CD4-positive, alpha-beta T cell treated with Interleukin-6 for 4 hours (primary cell): Measurements from ENCODE around the gene KCNT1.

ENCODE experiments used
- DNase-seq: peaks from one replicate; pipeline ENCODE4 v3.0.0-alpha.2; 2020; ENCODE audit warnings: mixed read lengths

KCNT1 gene

DNA sequence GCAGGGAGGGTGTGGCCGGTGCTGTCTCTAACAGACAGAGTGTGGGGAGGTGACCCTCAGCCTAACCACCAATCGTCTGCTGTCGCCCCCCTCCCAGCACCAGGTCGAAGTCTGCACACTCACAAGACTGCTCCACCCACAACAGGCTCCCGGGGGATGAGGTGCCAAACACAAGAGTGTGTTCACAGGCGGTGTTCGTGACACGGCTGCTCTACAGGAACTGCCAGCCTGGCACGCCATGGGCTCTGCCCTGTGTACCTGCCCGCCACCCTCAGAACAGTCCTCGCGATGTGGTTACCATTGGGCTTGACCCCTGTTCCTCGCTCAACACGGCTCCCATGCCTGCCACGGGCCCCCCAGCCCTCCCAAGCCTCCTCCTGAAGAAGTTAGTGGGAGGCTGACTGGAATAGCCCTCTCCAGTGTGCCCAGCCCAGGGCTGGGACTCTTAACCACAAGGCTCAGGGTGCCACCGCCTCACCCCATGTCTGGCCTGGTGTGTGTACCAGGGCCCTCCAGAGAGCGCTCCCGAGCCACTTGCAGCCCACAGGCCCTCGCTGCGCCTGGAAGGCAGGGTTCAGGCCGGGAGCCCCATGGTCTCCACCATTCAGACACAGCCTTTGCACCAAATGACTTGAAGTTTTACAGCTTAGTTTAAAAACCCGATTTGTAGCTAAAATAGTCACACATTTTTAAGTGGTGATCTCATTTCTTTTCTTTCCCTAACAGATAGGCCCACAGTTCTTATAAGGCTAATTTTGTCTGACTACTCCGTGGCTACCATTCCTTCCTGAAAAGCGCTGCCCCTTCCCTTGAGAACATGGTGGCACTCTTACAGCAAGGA is 102.8 kb downstream of the KCNT1 start:
- no peak for DNase-seq

DNA sequence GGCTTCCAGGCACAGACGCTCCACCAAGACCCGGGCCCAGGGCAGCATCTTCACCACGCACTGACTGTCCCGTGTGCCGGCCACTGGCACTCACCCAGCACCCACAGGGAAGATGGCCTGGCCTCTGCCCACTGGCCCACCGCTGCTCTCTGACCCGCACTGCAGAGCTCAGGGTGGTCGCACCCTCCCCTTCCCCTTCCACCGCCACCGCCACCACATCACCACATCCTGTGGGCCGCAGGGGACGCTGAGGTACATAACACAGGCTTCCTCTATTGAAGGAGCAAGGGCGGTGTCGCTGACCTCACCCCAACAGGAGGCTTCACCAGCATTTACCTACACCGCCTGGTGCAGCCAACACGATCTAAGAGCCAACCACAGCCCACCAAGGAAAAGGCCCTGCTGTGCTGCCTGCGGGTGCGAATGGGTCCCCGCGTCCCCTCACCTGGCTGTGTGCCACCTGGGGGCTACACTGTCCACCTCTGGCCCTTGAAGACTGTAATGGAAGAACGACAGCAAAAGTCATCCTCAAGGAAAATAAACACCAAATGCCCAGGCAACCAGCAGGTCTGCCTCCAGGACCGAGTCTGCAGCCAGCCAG is 103.5 kb downstream of the KCNT1 start:
- DNase-seq, result no peak

- no peak for DNase-seq
Measured at GRCh38 chr9:135809166-135809565, 107.2 kb downstream of the KCNT1 start.

DNA sequence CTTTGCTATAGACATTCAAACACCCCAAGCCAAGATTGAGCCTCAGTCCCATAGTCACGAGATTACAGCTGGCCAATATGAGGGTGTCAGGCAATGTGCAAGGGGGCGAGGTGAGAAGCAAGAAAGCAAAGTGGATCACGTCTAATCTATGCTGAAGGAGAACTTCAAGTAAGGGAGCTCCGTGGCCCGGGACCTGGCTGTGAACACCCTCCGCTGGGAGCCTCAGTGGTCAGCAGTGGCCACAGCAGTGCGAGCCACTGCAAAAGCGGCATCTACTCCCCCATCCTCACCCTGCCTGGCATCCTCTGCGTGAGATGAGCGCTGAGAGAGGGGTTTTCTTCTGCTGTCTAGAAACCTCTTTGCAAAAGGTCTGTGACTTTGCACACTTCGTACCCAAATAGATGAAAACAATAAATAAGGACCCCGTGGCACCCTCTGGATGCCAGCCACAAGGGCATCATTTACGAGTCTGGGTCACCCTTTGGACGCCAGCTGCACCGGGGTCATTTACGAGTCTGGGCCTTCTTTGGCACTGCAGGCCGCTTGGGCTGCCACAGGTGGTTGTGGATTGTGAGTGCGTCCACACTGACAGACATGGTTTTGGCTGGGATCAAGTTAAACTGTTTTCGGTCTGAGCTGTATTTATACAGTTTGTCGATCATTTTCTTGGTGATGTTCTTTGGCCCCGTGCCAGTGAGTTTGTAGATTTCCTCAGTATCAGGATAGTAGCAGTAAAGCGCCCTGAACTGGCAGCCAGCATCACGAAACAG is 109.0 kb downstream of the KCNT1 start:
- no peak for DNase-seq

DNA sequence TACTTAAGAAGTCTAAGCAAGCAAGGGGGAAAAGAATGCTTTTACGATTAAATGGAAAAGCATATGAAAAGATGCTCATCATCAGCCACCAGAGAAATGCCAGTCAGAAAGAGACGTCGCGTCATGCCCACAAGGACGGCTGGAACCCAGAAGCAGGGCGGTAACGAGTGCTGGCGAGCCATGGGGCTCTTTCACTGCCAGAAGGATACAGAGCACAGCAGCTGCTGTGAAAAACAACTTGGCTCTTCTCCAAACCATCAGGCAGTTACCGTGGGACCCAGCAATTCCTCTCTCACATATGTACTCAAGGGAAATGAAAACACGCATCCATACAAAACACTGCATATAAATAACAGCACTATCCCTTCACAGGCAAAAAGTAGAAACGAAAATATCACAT is 109.8 kb downstream of the KCNT1 start:
- no peak for DNase-seq

- no peak for DNase-seq
Measured at GRCh38 chr9:135812961-135813360, 111.0 kb downstream of the KCNT1 start.

- DNase-seq, result no peak
Measured at GRCh38 chr9:135813671-135814290, 111.8 kb downstream of the KCNT1 start.

- no peak for DNase-seq
Measured at GRCh38 chr9:135814421-135815095, 112.6 kb downstream of the KCNT1 start.

DNA sequence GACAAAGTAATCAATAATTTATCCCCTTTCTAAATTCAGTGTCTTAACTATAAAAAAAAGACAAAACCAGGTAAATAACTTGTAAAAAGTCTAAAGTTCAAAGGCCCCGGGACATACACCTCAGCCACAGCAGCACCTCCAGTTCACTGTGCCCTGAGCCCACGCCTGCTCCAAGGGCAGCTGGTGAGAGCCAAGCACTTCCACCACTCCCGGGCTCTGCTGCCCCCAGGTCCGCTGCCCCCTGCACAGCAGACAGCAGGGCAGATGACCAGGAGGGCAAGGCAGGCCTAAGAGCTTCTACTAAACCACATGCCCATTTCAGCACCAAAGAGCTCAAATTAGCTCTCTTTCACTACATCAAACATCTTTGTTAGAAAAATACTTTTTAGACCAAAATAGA is 113.4 kb downstream of the KCNT1 start:
- no peak for DNase-seq

DNA sequence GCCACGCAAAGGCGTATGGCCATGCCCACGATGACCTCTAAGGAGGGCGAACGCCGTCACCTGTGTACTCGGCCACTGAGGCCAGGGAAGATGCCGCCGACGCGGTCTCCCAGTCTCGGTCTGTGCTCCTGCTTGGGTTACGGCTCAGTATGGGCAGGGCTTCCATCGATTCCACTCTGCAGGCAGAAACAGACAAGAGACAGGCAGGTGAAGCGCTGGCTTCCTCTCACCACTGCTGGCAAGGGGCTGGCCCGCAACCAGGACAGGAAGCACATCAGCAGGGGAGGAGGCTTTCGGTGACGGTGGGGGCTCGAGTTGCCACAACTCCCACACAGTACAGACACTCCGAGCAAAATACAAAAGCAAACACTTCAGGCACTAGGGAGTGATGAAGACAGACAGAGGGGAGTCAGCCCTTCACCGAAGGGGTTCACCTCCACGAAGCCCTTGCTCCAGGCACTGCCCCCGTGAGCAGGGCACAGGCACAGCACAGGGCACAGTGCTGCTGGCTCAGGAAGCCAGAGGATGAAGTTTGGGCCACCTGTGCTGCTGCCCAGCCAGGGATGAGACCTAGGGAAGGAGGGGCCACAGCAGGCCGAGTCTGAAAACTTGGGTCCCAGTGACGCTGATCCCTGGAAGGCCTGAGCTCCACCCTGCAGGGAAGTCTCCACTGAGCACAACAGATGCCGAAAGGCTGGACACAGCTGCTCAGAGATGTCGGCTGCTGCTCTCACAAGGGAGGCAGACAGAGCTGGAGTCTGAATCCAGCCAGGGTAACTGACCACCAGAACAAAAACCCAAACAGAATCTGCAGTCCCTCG is 114.1 kb downstream of the KCNT1 start:
- DNase-seq, result no peak

DNA sequence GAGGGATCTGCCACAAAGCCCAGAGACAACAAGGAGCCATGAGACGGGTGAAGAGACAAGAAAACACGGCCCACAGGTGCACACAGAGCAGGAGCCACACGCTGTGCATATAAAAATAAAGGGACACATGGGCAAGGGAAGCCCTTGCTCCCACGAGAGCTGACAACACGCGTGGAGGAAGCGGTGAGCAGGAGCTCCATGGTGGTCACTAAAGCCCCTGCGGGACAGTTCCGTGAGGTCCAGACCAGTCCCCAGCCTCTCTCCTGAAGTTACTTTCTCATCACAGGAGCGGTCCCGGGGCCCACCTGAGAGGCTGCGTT is 114.6 kb downstream of the KCNT1 start:
- DNase-seq, result no peak

DNA sequence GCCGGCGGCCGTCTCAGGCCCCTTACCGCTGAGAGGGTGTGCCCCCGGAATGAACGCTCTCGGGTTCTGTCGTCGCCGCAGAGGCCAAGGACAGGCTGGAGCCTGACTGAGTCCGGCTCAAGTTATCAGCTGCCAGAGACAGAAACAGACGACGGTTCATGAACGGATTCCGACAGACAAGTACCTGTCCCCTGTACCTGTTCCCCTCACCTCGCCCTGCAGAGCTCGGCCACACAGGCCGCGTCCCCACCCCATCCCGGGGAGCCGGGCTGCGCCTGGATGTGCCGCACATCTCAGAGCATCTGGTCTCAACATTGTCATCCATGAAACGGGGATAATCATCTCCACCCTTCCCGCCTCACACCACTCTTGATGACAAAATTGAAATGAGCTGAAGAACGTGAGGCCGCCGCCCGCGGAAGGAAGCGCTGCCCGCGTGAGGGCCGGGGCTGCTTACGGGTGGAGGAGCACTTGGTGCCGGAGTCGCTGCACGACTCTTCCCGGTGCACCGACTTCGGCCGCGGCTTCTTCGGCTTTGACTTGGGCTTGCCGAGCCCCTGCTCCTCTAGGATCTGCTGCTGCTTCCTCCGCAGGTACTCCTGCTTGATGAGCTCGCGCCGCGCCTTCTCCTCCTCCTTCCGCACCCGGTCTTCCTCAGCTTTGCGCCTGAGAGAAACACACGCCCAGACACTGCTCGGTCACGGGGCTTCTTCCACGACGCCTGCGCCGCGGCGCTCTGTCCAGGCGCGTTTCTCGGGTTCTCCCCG is 116.1 kb downstream of the KCNT1 start:
- DNase-seq, result no peak

DNA sequence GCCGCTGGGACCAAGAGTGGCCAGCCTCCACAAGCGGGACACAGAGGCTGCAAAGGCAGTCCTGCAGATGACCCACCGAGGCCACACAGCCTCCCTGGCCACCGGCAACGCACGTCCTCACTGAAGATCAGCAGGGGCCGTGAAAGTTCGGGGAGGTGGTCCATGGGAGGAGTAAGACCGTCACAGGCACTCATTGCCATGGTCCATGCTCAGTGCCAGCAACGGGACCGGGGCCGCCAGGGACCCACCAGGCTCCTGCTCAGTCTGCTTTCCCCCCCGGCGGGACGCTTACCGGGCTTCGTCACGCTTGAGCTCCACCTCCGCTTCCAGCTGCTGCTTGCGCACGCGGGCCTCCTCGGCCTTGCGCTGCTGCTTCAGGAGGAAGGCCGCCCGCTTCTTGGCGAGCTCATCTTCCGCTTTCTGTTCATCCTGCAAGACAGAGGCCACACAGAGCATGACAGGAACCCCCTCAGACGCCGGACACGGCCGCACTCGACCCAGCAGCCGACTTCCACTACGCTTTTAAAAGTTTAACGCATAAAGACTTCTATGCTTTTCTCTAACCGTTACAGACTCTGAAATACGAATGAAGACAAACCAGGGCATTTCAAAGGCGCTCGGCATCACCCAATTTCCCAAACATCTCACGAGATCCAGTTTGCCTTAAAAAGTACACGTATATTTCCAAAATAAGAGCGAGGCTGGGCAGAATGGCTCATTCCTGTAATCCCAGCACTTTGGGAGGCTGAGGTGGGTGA is 116.9 kb downstream of the KCNT1 start:
- DNase-seq, result no peak

DNA sequence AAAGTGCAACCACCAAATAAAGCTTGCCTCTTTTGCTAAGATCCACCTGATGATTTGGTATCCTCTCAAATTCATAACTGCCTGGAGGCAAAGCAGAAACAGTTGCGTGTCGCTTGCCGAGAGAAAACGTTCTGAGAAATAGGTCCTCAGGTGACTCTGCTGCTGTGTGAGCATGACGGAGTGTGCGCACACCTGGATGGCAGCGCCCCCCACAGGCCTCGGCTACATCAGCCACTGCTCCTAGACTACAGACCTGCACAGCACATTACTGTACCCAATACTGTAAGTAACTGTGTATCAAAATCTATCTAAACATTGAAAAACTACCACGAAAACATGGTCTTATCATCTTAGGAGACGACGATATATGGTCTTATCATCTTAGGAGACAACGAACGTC is 117.9 kb downstream of the KCNT1 start:
- DNase-seq, result no peak

DNA sequence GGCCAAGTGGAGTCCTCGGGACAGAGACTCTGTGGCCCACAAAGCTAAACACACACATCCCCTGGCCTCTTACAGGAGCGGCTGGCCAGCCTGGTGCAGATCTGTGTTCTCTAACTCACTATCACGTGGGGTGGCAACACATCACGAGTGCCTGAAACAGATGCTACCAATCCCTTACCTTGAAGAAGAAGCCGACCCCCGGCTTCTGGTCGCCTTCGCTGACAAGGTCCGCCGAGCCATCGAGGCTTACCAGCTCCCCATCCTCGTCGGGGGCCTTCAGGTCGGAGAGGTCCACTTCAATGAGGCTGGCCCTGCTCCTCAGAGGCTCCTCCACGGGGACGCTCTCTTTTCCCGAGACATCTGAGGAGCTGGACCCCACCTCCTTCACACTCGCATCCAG is 118.7 kb downstream of the KCNT1 start:
- no peak for DNase-seq

- no peak for DNase-seq
Measured at GRCh38 chr9:135821116-135821515, 119.1 kb downstream of the KCNT1 start.

GRCh38 chr9:135821733-135822373 is 119.9 kb downstream of the KCNT1 start:
- DNase-seq, result no peak

DNA sequence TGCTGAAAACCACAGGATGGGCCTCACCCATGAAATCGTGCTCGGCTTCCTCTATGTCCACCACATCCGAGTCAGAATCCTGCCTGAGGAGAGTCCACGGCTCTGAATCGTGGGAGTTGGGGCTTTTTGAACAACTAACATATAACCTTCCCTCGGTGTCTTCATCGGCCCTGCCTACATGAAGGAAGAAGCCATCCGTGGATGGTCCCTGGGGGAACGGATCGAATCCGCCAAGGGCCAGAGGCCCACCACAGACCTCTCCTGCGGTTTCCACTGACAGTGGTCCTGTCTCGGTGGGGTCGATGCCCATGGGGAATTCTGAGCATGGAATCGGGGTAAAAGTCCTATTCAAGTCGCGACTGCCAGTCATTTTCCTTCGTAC is 120.4 kb downstream of the KCNT1 start:
- no peak for DNase-seq

GRCh38 chr9:135823036-135823435 is 121.1 kb downstream of the KCNT1 start:
- DNase-seq, result no peak
